GM18858 (cell line): ENCODE results near the gene AMBRA1.
A peak's percentile ranks its signal among the peaks of the same experiment; 100 is the strongest.

Experiments
- ATAC-seq: cut with Tn5 transposase; IDR thresholded peaks from one replicate; pipeline ENCODE4 v1.9.1; 2021; ENCODE audit not compliant: unreplicated experiment

The AMBRA1 gene

DNA sequence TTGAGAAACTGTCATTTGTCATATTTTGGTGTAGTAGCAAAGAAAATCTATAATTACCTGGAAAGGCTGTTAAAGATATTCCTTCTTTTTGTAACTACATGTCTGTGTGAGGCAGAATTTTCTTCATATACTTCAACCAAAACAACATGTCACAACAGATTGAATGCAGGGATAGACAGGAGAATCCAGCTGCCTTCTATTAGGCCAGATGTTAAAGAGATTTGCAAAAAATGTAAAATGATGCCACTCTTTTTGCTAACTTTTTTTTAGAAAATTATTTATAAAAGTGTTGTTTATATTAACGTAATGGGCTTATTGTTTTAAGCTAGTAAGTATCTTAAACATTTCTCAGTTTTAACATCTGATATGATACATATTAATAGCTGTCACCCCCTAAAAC is 233.9 kb downstream of the AMBRA1 start:
- no peak for ATAC-seq

DNA sequence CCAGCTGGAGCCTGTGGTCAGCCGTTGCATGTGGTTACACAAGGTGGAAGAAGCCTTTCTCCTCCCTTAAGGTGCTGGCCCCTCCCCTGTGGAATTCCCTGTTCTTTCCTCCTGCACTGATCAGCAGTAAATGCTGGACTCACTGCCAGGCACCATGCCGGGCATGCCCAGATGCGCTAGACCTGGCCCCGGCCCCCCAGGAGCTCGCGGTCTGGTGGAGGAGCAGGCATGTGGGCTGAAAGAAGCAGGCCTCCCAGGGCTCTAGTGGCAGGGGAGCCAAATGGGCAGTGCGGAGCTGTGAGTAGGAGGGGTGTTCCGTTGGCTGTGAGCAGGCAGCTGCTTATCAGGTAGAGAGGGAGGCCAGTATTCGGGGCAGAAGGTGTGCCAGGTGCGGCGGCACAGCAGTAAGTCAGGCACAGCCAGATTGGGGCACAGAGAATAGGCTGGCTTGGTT is 236.3 kb downstream of the AMBRA1 start:
- ATAC-seq = no peak

DNA sequence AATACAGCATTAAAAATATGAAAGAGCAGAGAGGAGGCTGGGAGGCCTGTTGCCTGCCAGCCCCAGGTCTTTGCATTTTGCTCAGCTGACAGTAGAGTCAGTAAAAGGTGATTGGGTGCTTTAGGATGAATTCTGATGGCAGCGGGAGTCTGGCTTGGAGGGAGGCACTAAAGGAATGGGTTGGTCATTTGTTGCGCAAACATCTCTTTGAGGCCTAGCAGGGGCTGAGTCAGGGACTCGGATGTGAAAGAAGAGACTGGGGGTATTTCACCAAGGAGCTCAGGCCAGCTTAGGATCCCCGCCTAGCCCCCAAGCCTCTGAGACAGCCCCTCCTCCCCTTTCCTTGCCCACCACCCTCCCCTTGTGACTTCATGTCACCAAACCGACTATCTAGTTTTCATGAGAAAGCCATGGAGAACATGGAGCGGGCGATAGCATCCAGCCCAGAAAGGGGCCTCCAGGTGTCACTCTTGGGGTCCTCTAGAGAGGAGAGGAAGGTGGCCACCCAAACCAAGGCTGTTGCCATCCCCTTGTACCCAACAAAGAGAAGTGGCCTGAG is 236.8 kb downstream of the AMBRA1 start:
- no peak for ATAC-seq

DNA sequence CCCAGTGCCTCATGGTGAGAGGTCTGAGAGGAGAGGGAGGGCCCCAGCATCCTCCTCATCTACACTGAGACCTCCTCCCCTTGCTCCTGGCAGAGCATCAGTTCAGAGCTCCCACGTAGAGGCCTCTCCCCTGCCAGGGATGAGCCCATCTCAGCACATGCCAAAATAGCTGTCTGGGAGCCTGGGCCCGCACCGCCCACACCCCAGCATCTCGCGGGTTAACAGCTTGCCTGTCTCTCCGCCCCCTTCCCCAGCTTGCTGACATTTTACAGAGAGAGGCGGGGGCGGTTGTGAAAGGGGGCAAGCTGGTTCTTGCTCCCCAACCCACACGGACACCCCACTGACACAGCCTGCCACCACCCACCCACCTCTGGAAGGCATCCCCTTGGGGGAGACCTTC is 240.1 kb downstream of the AMBRA1 start:
- ATAC-seq = no peak

DNA sequence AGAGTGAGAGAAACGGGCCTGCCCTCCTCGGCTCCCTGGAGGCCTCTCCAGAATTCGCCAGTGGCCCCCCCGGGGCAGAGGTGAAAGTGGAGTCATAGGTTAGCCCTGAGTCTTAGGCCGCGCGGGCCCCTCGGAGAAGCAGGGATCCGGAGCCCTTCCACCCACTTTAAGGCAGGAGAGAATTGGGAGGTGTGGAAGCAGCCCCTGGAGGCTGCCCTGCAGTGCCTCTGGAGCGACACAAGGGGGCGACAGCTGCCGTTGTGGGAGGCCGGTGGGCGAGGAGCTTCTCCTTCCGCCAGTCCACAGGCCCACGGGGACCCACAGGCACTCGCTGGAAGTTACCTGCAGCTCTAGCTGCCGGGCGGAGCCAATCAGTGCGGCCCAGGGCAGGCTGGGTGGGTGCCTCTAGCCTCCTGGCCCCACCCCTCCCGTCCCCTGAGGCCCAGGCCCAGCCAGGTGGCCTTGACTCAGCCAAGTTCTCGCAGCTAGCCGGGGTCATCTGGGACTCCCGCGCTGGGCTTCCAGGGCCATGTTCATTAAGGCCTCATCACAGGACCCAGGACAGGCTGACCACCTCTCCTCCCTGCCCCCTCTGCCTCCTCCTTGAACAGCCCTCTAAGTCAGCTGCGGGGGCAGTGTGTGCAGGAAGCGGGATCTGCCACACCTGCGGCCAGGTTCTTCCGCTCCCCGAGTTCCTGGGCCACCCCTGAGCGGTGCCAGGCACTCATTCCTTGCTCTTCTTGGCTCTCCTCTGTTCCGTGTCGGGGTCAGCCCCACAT is 241.6 kb downstream of the AMBRA1 start:
- ATAC-seq = no peak

DNA sequence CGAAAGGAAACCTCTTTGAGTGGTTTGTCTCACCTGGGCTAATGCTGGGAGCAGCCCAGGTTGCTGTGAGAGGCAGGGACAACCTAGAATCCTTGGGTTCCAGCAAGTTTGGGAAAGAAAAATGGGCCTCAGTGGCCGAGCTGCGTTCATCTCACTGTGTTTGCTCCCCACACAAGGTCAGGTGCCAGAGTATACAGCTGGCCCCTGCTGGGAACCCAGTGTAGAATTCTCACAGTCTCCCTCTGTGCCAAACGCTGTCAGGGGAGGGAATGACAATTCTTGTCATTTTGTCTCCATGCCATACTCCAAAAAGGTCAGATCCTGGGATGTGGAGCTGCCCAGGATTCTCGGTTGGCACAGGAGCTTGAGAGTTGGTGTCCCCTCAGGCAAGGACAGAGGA is 242.2 kb downstream of the AMBRA1 start:
- no peak for ATAC-seq

DNA sequence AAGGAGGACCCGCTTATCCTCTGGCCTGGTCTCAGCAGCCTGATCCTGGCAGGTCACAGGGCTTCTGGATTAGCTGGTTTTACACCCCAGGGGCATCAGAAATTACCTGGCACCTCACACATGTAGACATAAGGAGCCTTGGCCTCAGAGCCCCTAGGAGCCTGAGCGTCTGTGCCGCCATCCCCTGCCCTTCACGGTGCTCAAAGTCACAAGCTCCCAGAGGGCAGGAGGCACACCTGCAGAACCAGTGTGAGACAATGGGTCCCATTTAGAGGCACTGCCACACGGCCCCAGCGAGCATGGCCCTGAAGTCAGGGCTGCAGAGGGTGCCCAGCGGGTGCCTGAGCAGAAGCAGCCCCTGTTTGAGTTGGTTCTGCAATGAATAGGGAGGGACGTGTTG is 242.7 kb downstream of the AMBRA1 start:
- ATAC-seq = no peak

DNA sequence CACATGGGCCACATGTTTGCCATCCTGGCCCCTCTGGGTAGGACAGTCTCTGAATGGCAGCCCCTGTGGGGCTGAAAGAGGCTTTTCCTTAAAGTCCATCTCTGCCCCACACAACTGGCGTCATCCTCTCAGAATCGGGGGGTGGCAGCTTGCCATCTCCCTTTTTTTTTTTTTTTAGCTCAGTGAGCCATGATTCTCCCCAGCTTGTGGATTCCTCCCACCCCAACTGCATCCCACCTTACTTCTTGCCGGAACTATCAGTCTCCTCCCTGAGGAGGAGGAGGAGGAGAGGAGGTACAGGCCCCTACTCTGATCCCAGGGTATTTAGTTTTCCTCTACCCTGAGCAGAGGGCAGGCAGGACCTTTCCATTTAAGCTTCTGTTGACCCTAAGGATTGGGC is 243.1 kb downstream of the AMBRA1 start:
- no peak for ATAC-seq

DNA sequence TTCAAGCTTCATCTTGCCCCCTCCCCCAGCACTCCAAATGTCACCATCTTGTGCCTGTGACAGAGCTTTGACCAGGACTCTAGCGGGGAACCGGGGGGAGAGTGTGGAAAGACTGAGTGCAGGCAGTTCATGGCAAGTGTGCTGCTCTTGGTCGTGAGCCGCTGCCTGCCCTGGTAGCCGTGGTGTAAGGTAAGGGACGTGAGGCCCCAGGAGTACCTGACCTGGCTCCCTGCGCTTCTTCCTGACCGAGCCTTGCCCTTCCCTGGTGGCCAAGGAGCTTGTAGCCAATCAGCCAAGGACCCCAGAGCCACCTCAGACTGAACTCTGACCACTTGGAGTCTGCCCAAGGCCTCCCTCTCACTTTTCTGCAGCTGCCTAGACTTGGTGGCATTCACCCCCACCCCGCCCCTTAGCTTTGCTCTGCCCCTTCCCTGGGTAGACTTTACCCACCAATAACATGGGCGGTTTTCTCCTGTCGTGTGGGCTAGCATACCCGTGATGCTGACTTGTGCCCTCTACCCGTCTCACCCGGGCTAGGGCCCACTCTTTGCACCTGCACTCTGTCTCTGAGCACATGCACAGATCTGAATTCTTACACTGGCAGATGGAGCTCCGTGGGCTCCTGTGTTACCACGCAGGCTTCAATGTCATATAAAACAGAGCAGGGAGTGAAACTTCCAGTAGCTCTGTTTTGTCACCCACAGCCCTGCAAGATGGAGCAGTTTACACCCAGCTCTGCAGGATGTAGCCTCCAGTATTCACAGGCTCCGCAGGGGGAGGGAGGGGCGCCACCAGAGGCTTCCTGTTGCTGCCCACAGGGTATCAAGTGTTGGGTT is 245.0 kb downstream of the AMBRA1 start:
- peak; percentile 31 for ATAC-seq

DNA sequence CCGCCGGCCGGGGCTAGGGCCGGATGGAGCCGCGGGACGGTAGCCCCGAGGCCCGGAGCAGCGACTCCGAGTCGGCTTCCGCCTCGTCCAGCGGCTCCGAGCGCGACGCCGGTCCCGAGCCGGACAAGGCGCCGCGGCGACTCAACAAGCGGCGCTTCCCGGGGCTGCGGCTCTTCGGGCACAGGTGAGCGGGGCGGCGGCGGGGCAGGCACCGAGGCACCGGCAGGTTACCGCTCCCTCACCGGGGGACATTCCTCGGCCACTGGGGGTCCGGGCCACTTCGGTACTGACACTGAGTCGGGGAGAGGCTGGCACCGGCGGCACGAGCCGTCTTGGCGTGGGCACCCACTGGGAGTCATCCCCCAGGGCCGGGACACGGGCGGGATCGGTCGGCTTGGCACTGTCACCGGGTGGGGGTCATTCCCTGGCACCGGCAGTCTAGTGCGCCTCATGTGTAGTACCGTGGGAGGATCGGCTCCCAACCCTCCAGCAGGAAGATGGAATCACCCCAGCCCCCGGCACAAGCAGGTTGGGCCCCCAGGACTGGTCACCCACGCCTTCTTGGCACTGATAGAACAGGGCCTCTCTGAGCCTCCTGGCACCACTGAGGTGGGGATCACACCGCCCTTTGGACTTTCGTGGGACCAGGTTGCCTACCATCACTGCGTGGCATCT is 246.0 kb downstream of the AMBRA1 start:
- no peak for ATAC-seq

DNA sequence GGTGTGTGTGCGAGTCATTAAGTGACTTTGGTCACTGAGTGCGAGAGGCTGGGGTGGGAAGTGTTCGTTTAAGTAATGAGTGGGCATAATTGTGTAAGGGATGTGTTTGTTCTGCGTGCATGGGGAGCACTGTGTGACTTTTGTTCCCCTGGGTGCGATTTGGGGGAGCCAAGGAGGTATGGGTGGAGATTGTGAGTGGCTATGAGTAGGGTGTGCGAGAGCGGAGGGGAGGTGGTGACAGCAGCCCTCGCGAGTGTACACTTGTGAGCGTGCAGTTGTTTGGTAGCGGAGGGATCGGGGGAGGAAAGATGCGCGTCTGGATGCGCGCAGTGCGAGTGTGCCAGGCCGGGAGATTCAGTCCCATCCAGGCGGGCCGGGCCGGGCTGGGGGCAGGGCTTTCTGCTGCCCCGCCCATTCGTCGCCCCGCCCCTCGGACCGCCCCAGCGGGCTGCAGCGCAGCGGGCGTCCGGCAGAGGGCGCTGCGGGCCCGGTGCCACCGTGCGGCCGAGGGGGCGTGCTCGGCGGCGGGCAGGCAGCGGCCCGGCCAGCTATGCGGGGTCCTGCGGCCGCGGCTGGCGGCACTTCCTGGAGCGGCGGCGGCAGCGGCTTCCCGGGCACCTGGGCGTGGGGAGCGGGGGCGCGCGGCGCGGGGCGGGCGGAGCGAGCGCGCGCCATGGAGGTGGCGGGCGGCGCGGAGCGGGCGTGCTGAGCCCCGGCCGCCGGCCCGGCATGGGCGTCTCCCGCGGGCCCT is 246.8 kb downstream of the AMBRA1 start, which contains the start of gene DGKZ:
Gene DGKZ, plus strand, starts transcription at position 578 of the 751 bp plus-strand sequence. CDS start 197 bp downstream, outside the sequence.
- peak; percentile 54 for ATAC-seq
